ENCODE measurements around the gene RAB36. TPM values are rescaled to one million over a fixed set of nuclear protein-coding genes. Genes with fewer than 3 reads are reported as not detected.

The RAB36 gene
- total and polyA plus RNA-seq, 4 donors, result 4.4 to 27.5 (median 9.6) TPM

DNA sequence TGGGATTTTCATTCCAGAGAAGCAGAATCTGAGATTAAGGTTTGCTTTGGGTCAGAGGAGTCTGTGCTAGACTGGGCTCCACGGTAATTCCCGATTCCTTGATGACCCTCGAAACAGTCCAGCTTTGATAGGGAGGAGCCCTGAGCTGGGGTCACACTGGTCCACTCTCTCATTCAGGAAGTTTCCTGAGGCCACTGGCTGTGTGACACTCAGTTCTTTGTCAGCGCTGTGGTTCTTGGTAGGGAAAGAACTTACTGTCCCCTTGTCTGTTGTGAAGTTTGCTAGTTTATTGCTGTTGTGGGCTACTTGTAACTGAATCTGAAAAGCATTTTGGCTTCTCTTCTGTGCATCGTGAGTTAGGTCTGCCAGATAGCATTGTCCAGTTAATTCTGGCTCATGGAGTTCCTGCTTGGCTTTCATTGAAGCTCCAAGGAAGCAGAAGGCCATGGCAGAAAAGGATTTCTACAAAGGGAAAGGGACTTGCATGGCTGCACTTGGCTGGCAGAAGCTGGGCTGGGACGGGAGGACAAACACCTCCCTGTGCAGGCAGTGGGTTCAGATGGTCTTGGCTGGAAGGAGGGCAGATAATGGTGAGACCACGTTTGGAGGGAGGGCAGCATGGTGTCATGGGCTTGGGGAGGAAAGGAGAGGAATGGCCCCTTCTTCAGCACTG, 58.3 kb downstream of the RAB36 start:
- no peak for DNase-seq
- Histone ChIP-seq H3K9me3 (ENCODE audit: control insufficient read depth in 4 of 4, insufficient read depth in 3 of 4, low read length in 3 of 4) (no peaks in the 10 kb centered on the region), H3K9ac (ENCODE audit: insufficient read depth in 1 of 2, low read length in 2 of 2) (no peak overlapping the region), H3K4me1 (ENCODE audit: control insufficient read depth in 5 of 5, insufficient read depth in 5 of 5, low read length in 5 of 5) (peaks cover 0 to 22% (median 6%) of the 10 kb centered on the region in 5 donors), H3K27ac (ENCODE audit: low read depth in 1 of 2, low read length in 1 of 2) (no peak overlapping the region), H3K4me3 (no peak overlapping the region), H3K36me3 (ENCODE audit: control insufficient read depth in 4 of 4, insufficient read depth in 4 of 4, low read length in 4 of 4) (peaks cover 0 to 6% (median 0%) of the 10 kb centered on the region in 4 donors), H3K27me3 (ENCODE audit: control insufficient read depth in 3 of 3, insufficient read depth in 3 of 3, low read length in 2 of 3) (no peaks in the 10 kb centered on the region)
- TF ChIP-seq, protein P1, sequence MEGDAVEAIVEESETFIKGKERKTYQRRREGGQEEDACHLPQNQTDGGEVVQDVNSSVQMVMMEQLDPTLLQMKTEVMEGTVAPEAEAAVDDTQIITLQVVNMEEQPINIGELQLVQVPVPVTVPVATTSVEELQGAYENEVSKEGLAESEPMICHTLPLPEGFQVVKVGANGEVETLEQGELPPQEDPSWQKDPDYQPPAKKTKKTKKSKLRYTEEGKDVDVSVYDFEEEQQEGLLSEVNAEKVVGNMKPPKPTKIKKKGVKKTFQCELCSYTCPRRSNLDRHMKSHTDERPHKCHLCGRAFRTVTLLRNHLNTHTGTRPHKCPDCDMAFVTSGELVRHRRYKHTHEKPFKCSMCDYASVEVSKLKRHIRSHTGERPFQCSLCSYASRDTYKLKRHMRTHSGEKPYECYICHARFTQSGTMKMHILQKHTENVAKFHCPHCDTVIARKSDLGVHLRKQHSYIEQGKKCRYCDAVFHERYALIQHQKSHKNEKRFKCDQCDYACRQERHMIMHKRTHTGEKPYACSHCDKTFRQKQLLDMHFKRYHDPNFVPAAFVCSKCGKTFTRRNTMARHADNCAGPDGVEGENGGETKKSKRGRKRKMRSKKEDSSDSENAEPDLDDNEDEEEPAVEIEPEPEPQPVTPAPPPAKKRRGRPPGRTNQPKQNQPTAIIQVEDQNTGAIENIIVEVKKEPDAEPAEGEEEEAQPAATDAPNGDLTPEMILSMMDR (IDR thresholded peaks at IDR 0.05; ENCODE audit: control extremely low read depth, extremely low read depth), result no peak
- ATAC-seq (ENCODE audit: insufficient read depth, low FRiP score), result no peak
- whole genome bisulfite sequencing, 2 donors, result 76 to 77% methylated on average over 7 of the region's 7 CpGs

- peaks cover 0 to 6% (median 0%) of the 10 kb centered on the region in 4 donors for H3K36me3 ChIP-seq (ENCODE audit: control insufficient read depth in 4 of 4, insufficient read depth in 4 of 4, low read length in 4 of 4)
- ATAC-seq (ENCODE audit: insufficient read depth, low FRiP score), result no peak
- H3K4me1 ChIP-seq (ENCODE audit: control insufficient read depth in 5 of 5, insufficient read depth in 5 of 5, low read length in 5 of 5), result peaks cover 0 to 22% (median 6%) of the 10 kb centered on the region in 5 donors
- no peak for DNase-seq
- H3K27ac ChIP-seq (ENCODE audit: low read depth in 1 of 2, low read length in 1 of 2), result no peak overlapping the region
- TF ChIP-seq, protein P1 (IDR thresholded peaks at IDR 0.05; ENCODE audit: control extremely low read depth, extremely low read depth), result no peak
- no peaks in the 10 kb centered on the region for H3K27me3 ChIP-seq (ENCODE audit: control insufficient read depth in 3 of 3, insufficient read depth in 3 of 3, low read length in 2 of 3)
- WGBS, 2 donors, result 91 to 94% methylated on average over 11 of the region's 11 CpGs
- H3K9ac ChIP-seq (ENCODE audit: insufficient read depth in 1 of 2, low read length in 2 of 2), result no peak overlapping the region
- H3K9me3 ChIP-seq (ENCODE audit: control insufficient read depth in 4 of 4, insufficient read depth in 3 of 4, low read length in 3 of 4), result no peaks in the 10 kb centered on the region
- H3K4me3 ChIP-seq, result no peak overlapping the region
Observed at GRCh38 chr22:23204125-23204488, 58.8 kb downstream of the RAB36 start.

DNA sequence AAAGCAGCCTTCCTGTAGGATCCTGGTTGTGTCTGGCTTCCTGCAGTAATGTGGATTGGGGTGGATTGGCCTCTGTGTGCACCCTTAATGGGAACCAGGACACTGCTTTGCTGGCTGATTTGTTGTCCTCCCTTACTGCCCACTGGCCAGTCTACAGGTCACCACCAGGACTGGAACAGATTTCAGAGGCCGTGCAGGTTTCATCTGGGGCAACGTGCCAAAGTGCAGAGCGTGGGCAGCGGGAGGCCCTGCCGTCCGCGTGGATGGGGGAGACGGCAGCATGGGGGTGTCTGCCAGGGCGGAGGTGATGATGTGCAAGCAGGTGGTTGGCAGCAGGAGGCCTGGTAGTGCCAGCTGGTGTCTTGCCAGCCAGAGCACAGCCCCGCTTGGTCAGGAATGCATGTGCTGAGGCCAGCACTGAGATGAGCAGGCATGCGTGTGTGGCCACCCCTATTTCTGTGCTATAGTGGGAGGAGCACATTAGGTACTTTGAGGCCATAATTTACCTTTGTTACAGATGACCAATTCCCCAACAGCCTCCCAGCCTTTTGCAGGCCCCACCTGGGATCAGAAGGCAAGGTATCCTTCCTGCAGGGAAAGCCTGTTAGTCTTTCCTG, 59.4 kb downstream of the RAB36 start:
- no peaks in the 10 kb centered on the region for H3K27me3 ChIP-seq (ENCODE audit: control insufficient read depth in 3 of 3, insufficient read depth in 3 of 3, low read length in 2 of 3)
- H3K9me3 ChIP-seq (ENCODE audit: control insufficient read depth in 4 of 4, insufficient read depth in 3 of 4, low read length in 3 of 4), result no peaks in the 10 kb centered on the region
- no peak overlapping the region for H3K4me3 ChIP-seq
- TF ChIP-seq, protein P1 (IDR thresholded peaks at IDR 0.05; ENCODE audit: control extremely low read depth, extremely low read depth), result no peak
- no peak overlapping the region for H3K9ac ChIP-seq (ENCODE audit: insufficient read depth in 1 of 2, low read length in 2 of 2)
- H3K4me1 ChIP-seq (ENCODE audit: control insufficient read depth in 5 of 5, insufficient read depth in 5 of 5, low read length in 5 of 5), result peaks cover 0 to 20% (median 6%) of the 10 kb centered on the region in 5 donors
- peaks cover 0 to 6% (median 0%) of the 10 kb centered on the region in 4 donors for H3K36me3 ChIP-seq (ENCODE audit: control insufficient read depth in 4 of 4, insufficient read depth in 4 of 4, low read length in 4 of 4)
- ATAC-seq (ENCODE audit: insufficient read depth, low FRiP score) (peak; percentile 57), DNase-seq (no peak)
- peak overlapping the region in 1 of 2 donors; percentile 35 for H3K27ac ChIP-seq (ENCODE audit: low read depth in 1 of 2, low read length in 1 of 2)
- WGBS, 2 donors, result 52 to 80% methylated on average over 11 of the region's 11 CpGs

Measured in lung (tissue), 12 donors.